Thyroid gland (tissue), 4 donors: ENCODE results near the gene ITM2C.

ENCODE experiments used
- CTCF ChIP-seq, 6 experiments: fragments of 200-600 bp in 3 of 6; fragments of 450-650 bp in 3 of 6; sonication (generic) in 3 of 6; IDR thresholded peaks; one replicate each; pipeline ENCODE4 v1.5.1; 2016 to 2019; ENCODE audit warnings: antibody characterized with exemption in 6 of 6, mild to moderate bottlenecking in 2 of 6, inconsistent platforms in 1 of 6, moderate library complexity in 1 of 6
- POLR2A ChIP-seq, 2 donors: fragments of 450-650 bp; IDR thresholded peaks; one replicate each; pipeline ENCODE4 v1.6.1; 2017; ENCODE audit warnings: antibody characterized with exemption in 2 of 2, mild to moderate bottlenecking in 2 of 2, moderate library complexity in 1 of 2

GRCh38 chr2:230912724-230913123 lies 48.0 kb downstream of the ITM2C start:
- TF ChIP-seq CTCF (IDR thresholded peaks at IDR 0.05) (no peak), POLR2A (IDR thresholded peaks at IDR 0.05) (no peak)
